Ishikawa (cell line): Measurements from ENCODE around the gene SMC4.

ENCODE experiments used
- CEBPB ChIP-seq: IDR thresholded peaks from 2 replicates; pipeline ENCODE4 v1.6.1; 2012
- CREB1 ChIP-seq: IDR thresholded peaks from 2 replicates; pipeline ENCODE4 v1.6.1; 2012; ENCODE audit warnings: low read depth
- EGR1 ChIP-seq: IDR thresholded peaks from 2 replicates; pipeline ENCODE4 v1.6.1; 2012
- EP300 ChIP-seq: IDR thresholded peaks from 2 replicates; pipeline ENCODE4 v1.6.1; 2012; ENCODE audit warnings: borderline replicate concordance
- NFIC ChIP-seq: IDR thresholded peaks from 2 replicates; pipeline ENCODE4 v1.6.1; 2012
- RAD21 ChIP-seq: IDR thresholded peaks from 2 replicates; pipeline ENCODE4 v1.6.1; 2012; ENCODE audit warnings: low read depth
- TAF1 ChIP-seq: IDR thresholded peaks from 2 replicates; pipeline ENCODE4 v1.6.1; 2012; ENCODE audit warnings: low read depth, mild to moderate bottlenecking
- TCF12 ChIP-seq: IDR thresholded peaks from 2 replicates; pipeline ENCODE4 v1.6.1; 2012; ENCODE audit warnings: low read depth
- TEAD4 ChIP-seq: IDR thresholded peaks from 2 replicates; pipeline ENCODE4 v1.6.1; 2012
- USF1 ChIP-seq: IDR thresholded peaks from 2 replicates; pipeline ENCODE4 v1.6.1; 2012
- YY1 ChIP-seq: IDR thresholded peaks from 2 replicates; pipeline ENCODE4 v1.6.1; 2012; ENCODE audit warnings: low read depth
- ZBTB7A ChIP-seq: IDR thresholded peaks from 2 replicates; pipeline ENCODE4 v1.6.1; 2012; ENCODE audit warnings: low read depth
- TF ChIP-seq, protein P1 (sequence below): IDR thresholded peaks from 2 replicates; pipeline ENCODE4 v1.6.1; 2012

The SMC4 gene

DNA sequence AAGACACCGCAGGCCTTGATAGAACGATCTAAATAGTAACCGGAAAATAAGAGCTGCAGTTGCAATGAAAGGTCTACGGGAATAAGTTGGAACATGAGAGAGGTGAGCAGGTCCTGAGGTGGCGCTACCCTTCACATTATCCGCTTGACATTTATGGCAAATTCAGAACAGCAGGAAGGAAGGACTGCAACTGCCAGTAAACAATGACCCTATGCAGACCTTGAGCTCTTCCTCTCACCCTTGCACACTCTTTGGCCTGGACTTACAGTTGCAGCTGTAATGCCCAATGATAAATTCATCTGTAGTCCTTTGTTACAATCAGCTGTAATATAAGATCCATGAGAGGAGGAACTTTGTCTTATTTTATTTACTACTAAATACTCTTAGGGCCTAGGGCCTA, 82.4 kb downstream of the SMC4 start:
- TF ChIP-seq YY1 (no peak), TAF1 (no peak), TEAD4 (no peak), USF1 (no peak), RAD21 (no peak), NFIC (no peak)
- TF ChIP-seq, protein P1, sequence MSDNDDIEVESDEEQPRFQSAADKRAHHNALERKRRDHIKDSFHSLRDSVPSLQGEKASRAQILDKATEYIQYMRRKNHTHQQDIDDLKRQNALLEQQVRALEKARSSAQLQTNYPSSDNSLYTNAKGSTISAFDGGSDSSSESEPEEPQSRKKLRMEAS: no peak

GRCh38 chr3:160482796-160483195, 83.3 kb downstream of the SMC4 start:
- no peak for TF ChIP-seq NFIC
- TF ChIP-seq TEAD4: no peak
- TF ChIP-seq CEBPB: no peak
- TF ChIP-seq TAF1: no peak
- TF ChIP-seq EP300: no peak
- no peak for TF ChIP-seq EGR1
- TF ChIP-seq CREB1: no peak
- TF ChIP-seq, protein P1: no peak
- no peak for TF ChIP-seq TCF12
- no peak for TF ChIP-seq RAD21
- no peak for TF ChIP-seq ZBTB7A
